ENCODE measurements around the gene KNDC1.
A peak's percentile ranks its signal among the peaks of the same experiment; 100 is the strongest.
"Not testable (repeated sequence)": the region's sequence is repeated elsewhere in the genome, so short reads cannot be mapped to it uniquely, and the experiment has no call there.

KNDC1 gene

DNA sequence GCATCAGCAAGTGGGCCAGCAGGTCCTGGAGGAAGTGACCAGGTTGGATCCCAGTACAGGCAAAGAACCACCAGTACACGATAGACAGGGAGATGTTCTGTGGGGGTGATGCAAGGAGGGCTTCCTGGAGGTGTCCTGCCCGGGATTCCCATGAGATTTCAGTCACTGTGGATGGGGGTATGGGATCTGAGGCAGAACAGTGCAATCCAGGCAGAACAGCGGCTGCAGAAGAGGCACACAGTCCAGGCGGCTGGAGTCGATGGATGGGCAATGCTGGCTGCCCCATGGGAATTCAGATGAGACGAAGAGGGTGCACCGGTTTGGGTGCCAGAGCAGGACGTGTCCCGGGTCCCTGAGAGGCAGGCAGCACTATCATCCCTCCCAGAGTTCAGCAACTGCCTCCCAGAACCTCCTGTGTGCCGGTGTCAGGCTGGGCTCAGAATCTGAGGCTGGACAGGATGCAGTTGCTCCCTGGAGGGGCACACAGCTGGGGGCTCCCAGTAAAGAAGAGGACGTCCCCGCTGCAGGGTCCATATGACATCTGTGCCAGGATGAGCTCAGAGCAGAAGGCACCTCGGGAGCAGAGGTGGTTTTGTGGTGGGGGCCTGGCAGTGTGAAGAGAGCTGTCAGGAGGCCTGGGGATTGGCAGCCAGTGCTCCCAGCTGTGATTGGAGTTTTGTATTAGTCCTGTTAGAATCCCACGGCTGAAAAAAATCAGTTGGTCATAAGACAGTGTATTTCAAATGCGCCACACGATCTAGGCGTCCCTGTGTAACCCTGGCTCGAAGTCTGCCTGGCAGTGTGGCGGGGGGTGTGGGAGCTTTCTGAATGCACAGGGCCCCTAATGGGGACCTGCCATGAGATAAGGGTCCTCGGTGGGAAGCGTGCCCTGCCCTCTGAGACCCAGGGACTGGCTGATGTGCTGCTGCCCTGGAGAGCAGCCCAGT lies 3.2 kb downstream of the KNDC1 start:
- no peak for DNase-seq

GRCh38 chr10:133163889-133164815 lies 4.1 kb downstream of the KNDC1 start:
- DNase-seq = no peak

- no peak for DNase-seq
Observed at GRCh38 chr10:133164816-133165555, 5.0 kb downstream of the KNDC1 start.

- no peak for DNase-seq
Observed at GRCh38 chr10:133165556-133166503, 5.8 kb downstream of the KNDC1 start.

- DNase-seq = no peak
Observed at GRCh38 chr10:133166504-133166827, 6.4 kb downstream of the KNDC1 start.

DNA sequence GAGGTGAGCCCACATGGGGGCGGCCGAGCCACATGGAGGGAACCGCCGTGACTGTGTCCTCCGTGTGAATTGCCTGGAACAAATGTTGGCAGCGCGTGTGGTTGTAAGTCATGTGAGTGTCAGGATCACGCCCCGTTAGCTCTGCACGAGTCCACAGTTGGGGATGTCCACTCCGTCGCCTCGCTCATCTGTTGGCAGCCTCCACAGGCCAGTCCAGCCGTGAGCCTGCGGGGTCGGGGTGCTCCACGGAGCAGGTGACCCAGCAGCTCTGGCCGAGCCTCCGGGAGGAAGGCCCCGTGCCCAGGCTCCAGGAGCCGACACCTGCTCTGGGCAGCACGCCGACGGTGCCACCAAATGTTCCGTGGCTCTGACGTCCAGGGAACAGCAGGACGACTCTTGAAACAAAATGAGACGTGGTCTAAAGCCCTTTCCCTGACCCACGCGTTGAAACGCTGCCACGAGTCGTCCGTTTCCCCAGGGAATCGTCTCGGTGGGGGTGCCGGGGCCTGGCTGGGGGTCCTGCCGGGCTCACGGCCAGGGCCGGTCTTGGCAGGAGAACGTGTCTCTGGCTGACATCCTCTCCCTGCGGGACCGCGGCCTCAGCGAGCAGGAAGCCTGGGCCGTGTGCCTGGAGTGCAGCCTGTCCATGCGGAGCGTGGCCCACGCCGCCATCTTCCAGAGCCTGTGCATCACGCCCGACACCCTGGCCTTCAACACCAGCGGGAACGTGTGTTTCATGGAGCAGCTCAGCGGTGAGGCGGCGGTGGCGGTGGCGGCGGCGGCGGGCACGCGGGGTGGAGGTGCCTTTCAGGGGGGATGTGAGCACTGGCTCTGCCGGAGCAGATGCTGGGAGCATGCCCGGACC lies 7.0 kb downstream of the KNDC1 start:
- no peak for DNase-seq

- no peak for DNase-seq
Observed at GRCh38 chr10:133167693-133168616, 7.9 kb downstream of the KNDC1 start.

DNA sequence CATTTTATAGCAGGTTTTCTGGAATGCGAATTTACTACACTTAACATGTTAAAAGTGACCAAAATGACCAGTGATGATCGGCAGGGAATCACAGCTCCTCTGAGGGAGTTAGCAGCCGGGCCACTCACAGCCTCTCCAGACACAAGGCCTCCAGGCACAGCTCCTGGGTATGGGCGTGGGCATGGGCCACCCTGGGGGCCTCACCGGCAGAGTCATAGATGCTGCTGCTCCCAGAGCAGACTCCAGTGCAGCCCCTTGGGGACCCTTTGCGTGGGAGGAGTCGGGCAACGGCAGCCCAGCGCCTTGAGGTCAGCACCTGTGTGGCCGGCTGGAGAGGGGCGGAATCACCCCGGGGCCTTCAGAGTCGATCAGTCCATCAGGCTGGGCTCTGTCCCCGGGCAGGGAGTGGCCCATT lies 8.6 kb downstream of the KNDC1 start:
- DNase-seq = no peak

DNA sequence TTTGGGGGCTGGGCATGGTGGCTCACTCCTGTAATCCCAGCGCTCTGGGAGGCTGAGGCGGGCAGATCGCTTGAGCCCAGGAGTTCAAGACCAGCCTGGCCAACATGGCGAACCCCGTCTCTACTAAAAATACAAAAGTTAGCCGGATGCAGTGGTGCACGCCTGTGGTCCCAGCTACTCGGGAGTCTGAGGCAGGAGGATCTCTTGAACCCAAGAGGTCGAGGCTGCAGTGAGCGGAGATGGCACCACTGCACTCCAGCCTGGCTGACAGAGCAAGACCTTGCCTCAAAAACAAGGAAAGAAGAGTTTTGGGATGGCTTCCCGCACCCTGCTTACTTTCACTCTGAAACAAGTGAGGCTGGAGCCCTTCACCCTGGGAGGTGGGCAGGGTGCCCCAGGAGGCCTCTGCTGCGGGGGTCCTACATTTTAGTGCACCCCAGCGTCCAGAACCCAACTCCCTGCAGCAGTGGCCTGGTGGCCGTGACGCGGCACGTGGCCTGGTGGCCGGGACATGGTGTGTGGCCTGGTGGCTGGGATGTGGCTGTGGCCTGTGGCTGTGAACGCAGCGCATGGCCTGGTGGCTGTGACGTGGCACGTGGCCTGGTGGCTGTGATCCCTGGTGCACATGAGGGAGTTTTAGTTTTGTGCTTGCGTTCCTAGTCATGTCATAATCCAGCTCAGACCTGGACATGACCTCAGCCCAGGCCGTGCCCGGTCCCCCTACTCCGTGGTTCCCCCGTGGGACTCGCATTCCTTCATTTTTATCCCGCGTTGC lies 9.3 kb downstream of the KNDC1 start:
- no peak for DNase-seq

DNA sequence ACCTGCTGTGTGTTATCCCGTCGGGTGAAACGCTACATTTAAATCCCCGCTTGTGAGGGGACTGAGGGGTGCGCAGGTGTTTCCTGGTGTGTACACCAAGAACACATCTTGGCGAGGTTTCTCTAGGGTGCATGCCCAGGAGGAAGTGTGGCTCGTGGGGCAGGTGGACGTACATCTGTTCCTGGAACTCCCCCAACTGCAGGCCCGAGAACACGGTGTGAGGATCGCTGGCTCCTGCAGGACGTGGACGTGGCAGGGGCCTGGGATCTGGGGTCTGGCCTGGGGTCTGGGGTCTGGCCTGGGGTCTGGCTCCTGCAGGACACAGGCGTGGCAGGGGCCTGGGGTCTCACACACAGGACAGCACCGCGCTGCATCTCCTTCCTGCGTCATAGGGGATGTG lies 10.1 kb downstream of the KNDC1 start:
- no peak for DNase-seq

DNA sequence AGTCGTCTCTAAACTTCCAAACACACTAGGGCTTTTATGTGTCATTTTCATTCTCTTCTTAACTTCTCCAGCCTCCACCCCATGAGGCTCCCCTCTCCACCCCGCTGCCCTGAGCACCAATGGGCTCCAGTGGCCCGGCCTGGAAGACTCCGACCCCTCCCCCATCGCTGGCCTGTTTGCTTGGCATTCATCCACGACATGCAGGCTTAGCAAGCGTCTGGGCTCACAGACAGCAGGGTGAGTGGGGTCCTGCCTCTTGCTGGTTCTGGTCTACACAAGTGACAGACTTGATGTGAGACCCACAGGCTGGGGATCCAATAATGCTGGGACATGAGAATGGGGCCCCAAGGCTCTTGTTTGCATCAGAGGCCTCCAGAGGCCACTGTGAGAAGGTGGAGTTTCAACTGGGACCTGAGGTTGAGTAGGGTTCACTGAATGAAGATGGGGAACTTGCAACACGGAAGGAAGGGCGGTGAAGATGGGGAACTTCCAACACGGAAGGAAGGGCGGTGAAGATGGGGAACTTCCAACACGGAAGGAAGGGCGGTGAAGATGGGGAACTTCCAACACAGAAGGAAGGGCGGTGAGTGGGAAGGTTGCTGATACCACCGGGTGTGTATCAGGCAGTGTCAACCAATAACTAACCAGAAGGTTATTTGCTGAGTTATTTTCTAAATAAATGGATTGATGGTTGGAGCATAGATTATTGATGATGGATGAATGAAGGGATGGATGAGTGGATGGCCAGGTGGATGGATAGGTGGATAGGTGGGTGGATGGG lies 14.0 kb downstream of the KNDC1 start:
- peak; percentile 10 for DNase-seq

- no peak for DNase-seq
Observed at GRCh38 chr10:133174689-133175263, 14.8 kb downstream of the KNDC1 start.

GRCh38 chr10:133175624-133176023 lies 15.6 kb downstream of the KNDC1 start:
- DNase-seq = not testable (repeated sequence)

GRCh38 chr10:133176546-133176945 lies 16.5 kb downstream of the KNDC1 start:
- DNase-seq = no peak

- DNase-seq = no peak
Observed at GRCh38 chr10:133177380-133178157, 17.6 kb downstream of the KNDC1 start.

- DNase-seq = no peak
Observed at GRCh38 chr10:133178357-133179127, 18.5 kb downstream of the KNDC1 start.

Data from suppressor macrophage treated with lipopolysaccharide for 4 hours (primary cell).